Fibroblast of lung (primary cell): ENCODE results near the gene MAML3.

Experiments used
- CTCF ChIP-seq, 2 donors: IDR thresholded peaks in 1 of 2; conservative IDR thresholded peaks in 1 of 2; 1 replicate in 1 of 2; 2 replicates in 1 of 2; pipeline ENCODE4 v1.5.1; 2011 to 2012; ENCODE audit warnings: low read length in 2 of 2, control low read depth in 1 of 2, inconsistent platforms in 1 of 2, low read depth in 1 of 2, mild to moderate bottlenecking in 1 of 2
- EZH2 ChIP-seq: IDR thresholded peaks from 2 replicates; pipeline ENCODE4 v1.5.1; 2012; ENCODE audit warnings: low read length, control low read depth, mild to moderate bottlenecking; ENCODE audit errors: missing control alignments

GRCh38 chr4:139889264-139889663 is 264.7 kb downstream of the MAML3 start:
- TF ChIP-seq CTCF (conservative IDR thresholded peaks at IDR 0.05 in 1 of 2, IDR thresholded peaks at IDR 0.05 in 1 of 2; ENCODE audit: low read depth in 1 of 2, low read length in 2 of 2) (no peak), EZH2 (no peak)
